Kidney (tissue), 14 donors: ENCODE results near the gene TBX21. TPM values are rescaled to one million over a fixed set of nuclear protein-coding genes. Genes with fewer than 3 reads are reported as not detected.

Source experiments
- DNase-seq, 5 donors: peaks; one replicate each; pipeline ENCODE4 v3.0.0-alpha.2; 2013 to 2020
- FAIRE-seq: peaks from 2 replicates; lab custom pipeline; 2012; peaks lifted over from hg19 to GRCh38; lab: Jason Lieb, UNC
- H3K27ac ChIP-seq, 2 donors: one replicate each; pipeline ENCODE4 v1.7.0; 2013; ENCODE audit warnings: low read depth in 2 of 2, low read length in 2 of 2, inconsistent platforms in 1 of 2
- H3K27me3 ChIP-seq: one replicate; pipeline ENCODE4 v1.7.1; 2013; ENCODE audit warnings: low read length, inconsistent platforms; ENCODE audit not compliant: control insufficient read depth, insufficient read depth
- H3K36me3 ChIP-seq, 3 donors: one replicate each; pipeline versions ENCODE4 v1.7.0 to v1.7.1; 2013; ENCODE audit warnings: low read length in 3 of 3, control low read depth in 1 of 3, inconsistent platforms in 1 of 3; ENCODE audit not compliant: insufficient read depth in 3 of 3, control insufficient read depth in 2 of 3
- H3K4me1 ChIP-seq, 3 donors: one replicate each; pipeline versions ENCODE4 v1.7.0 to v1.7.1; 2013; ENCODE audit warnings: low read length in 3 of 3, inconsistent platforms in 1 of 3, low read depth in 1 of 3; ENCODE audit not compliant: control insufficient read depth in 2 of 3, insufficient read depth in 2 of 3
- H3K4me3 ChIP-seq, 3 donors: one replicate each; pipeline versions ENCODE4 v1.7.0 to v1.8.1; 2013; ENCODE audit warnings: low read length in 3 of 3, control low read depth in 1 of 3, inconsistent platforms in 1 of 3
- H3K9ac ChIP-seq, 3 donors: one replicate each; pipeline versions ENCODE4 v1.7.0 to v1.7.1; 2013; ENCODE audit warnings: low read length in 3 of 3, control low read depth in 1 of 3, inconsistent platforms in 1 of 3
- H3K9me3 ChIP-seq, 3 donors: one replicate each; pipeline versions ENCODE4 v1.7.0 to v1.7.1; 2013; ENCODE audit warnings: low read length in 3 of 3, control low read depth in 1 of 3, inconsistent platforms in 1 of 3; ENCODE audit not compliant: control insufficient read depth in 2 of 3, insufficient read depth in 1 of 3
- CTCF ChIP-seq: IDR thresholded peaks from 3 replicates; pipeline ENCODE4 v1.5.1; 2012; ENCODE audit warnings: mild to moderate bottlenecking, moderate library complexity, borderline replicate concordance; ENCODE audit not compliant: insufficient read depth; ENCODE audit errors: extremely low read depth
- intact Hi-C: fragments of 100-400 bp; cut with DNase I; formaldehyde crosslinking; loops from one replicate; pipeline ENCODE4 v1.11.1; 2022
- polyA plus RNA-seq: library from polyadenylated mRNA; stranded (reverse); fragments of 350-450 nt; fragmentation: Illumina TruSeq; extraction: RNeasy Lipid Tissue Mini Kit (QIAGEN cat#74804); gene quantifications from one replicate; pipeline ENCODE4 v1.2.3, GENCODE V29; 2014; ENCODE audit warnings: low read depth, low replicate concordance; ENCODE audit not compliant: insufficient read depth
- total RNA-seq: library from RNA; stranded (reverse); fragmentation: NEBNext Ultra II Directional; extraction: Animal tissue kit (Norgen Biotek cat#: 25700); gene quantifications from one replicate; pipeline ENCODE4 v1.2.1, GENCODE V29; 2021
- donor health status: control.
- donor health status: control.
- donor health status: control.
- donor health status: control.
- donor health status: control.
- donor health status: DM: yes; HTN: yes; CAD: no.
- donor health status: Normal renal cell carcinoma (clear cell type).

The TBX21 gene
- total and polyA plus RNA-seq, 2 donors from 2014 or later = 0.24 to 1.9 TPM

- H3K4me1 ChIP-seq = peaks cover 0 to 9% (median 5%) of the 10 kb centered on the region in 3 donors
- no peak for FAIRE-seq
- intact Hi-C loops = no loop called here
- no peak overlapping the region for H3K27ac ChIP-seq
- no peaks in the 10 kb centered on the region for H3K36me3 ChIP-seq
- H3K9ac ChIP-seq = no peak overlapping the region
- H3K4me3 ChIP-seq = no peak overlapping the region
- no peak for TF ChIP-seq CTCF
- H3K9me3 ChIP-seq = no peaks in the 10 kb centered on the region
- DNase-seq = no peak
- H3K27me3 ChIP-seq = peaks cover 8% of the 10 kb centered on the region
These were observed 13.5 kb upstream of the TBX21 start for GRCh38 chr17:47719411-47720152.

- H3K9ac ChIP-seq = no peak overlapping the region
- H3K36me3 ChIP-seq = no peaks in the 10 kb centered on the region
- peaks cover 8% of the 10 kb centered on the region for H3K27me3 ChIP-seq
- no peak for TF ChIP-seq CTCF
- H3K9me3 ChIP-seq = no peaks in the 10 kb centered on the region
- peaks cover 0 to 9% (median 5%) of the 10 kb centered on the region in 3 donors for H3K4me1 ChIP-seq
- no peak overlapping the region for H3K27ac ChIP-seq
- FAIRE-seq = no peak
- intact Hi-C loops = no loop called here
- no peak overlapping the region for H3K4me3 ChIP-seq
- DNase-seq = no peak
These were observed 12.8 kb upstream of the TBX21 start for GRCh38 chr17:47720196-47720595.

- Histone ChIP-seq H3K9me3 (no peaks in the 10 kb centered on the region), H3K9ac (no peak overlapping the region), H3K36me3 (no peaks in the 10 kb centered on the region), H3K27me3 (peaks cover 8% of the 10 kb centered on the region), H3K4me1 (peaks cover 0 to 9% (median 5%) of the 10 kb centered on the region in 3 donors), H3K27ac (no peak overlapping the region), H3K4me3 (no peak overlapping the region)
- TF ChIP-seq CTCF = no peak
- intact Hi-C loops = no loop called here
- DNase-seq (no peak), FAIRE-seq (no peak)
These were observed 12.1 kb upstream of the TBX21 start for GRCh38 chr17:47720754-47721533.
